ENCODE results near the gene BABAM2.

DNA sequence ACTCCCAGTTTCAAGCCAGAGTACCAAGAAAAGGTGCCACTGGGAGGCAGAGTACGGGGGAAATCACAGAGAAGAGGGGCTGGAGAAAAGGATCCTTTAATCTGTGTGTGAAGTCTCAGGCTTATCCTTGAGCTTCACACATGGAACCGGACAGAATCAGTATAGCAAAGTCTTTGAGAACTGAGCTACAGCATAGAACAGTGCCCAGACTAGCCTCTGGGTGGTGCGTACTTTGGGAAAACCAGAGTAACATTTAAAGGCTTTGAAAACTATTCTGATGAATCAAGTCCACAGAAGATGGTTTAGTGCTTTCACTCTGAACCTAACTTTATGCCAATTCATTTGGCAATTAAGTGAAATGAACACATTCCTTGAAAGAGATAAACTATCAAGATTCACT is 83.1 kb downstream of the BABAM2 start:
- TF ChIP-seq ZKSCAN8 (CRISPR knock-in tag; IDR thresholded peaks at IDR 0.05) (no peak), CEBPB (tag; IDR thresholded peaks at IDR 0.05) (no peak), SREBF2 (CRISPR knock-in tag; IDR thresholded peaks at IDR 0.05) (no peak), ETV6 (IDR thresholded peaks at IDR 0.05; ENCODE audit: borderline replicate concordance in 1 of 2, low read depth in 2 of 2, low read length in 1 of 2) (no peak), ETV6 (CRISPR knock-in tag; IDR thresholded peaks at IDR 0.05; ENCODE audit: borderline replicate concordance) (no peak), SMC3 (conservative IDR thresholded peaks at IDR 0.05; ENCODE audit: insufficient read depth, low read depth, low read length) (no peak), ZNF764 (CRISPR knock-in tag; IDR thresholded peaks at IDR 0.05; ENCODE audit: low read depth) (no peak), SIN3B (IDR thresholded peaks at IDR 0.05; ENCODE audit: low read depth) (no peak), KAT2B (IDR thresholded peaks at IDR 0.05; ENCODE audit: low read depth, low read length) (no peak), ZNF431 (CRISPR knock-in tag; IDR thresholded peaks at IDR 0.05) (no peak), POLR2A (conservative IDR thresholded peaks at IDR 0.05) (no peak), EP300 (IDR thresholded peaks at IDR 0.05; ENCODE audit: low read length) (no peak)
- TF ChIP-seq, protein P1, sequence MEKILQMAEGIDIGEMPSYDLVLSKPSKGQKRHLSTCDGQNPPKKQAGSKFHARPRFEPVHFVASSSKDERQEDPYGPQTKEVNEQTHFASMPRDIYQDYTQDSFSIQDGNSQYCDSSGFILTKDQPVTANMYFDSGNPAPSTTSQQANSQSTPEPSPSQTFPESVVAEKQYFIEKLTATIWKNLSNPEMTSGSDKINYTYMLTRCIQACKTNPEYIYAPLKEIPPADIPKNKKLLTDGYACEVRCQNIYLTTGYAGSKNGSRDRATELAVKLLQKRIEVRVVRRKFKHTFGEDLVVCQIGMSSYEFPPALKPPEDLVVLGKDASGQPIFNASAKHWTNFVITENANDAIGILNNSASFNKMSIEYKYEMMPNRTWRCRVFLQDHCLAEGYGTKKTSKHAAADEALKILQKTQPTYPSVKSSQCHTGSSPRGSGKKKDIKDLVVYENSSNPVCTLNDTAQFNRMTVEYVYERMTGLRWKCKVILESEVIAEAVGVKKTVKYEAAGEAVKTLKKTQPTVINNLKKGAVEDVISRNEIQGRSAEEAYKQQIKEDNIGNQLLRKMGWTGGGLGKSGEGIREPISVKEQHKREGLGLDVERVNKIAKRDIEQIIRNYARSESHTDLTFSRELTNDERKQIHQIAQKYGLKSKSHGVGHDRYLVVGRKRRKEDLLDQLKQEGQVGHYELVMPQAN (IDR thresholded peaks at IDR 0.05; ENCODE audit: borderline replicate concordance) = no peak
- TF ChIP-seq, protein P2, sequence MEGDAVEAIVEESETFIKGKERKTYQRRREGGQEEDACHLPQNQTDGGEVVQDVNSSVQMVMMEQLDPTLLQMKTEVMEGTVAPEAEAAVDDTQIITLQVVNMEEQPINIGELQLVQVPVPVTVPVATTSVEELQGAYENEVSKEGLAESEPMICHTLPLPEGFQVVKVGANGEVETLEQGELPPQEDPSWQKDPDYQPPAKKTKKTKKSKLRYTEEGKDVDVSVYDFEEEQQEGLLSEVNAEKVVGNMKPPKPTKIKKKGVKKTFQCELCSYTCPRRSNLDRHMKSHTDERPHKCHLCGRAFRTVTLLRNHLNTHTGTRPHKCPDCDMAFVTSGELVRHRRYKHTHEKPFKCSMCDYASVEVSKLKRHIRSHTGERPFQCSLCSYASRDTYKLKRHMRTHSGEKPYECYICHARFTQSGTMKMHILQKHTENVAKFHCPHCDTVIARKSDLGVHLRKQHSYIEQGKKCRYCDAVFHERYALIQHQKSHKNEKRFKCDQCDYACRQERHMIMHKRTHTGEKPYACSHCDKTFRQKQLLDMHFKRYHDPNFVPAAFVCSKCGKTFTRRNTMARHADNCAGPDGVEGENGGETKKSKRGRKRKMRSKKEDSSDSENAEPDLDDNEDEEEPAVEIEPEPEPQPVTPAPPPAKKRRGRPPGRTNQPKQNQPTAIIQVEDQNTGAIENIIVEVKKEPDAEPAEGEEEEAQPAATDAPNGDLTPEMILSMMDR (IDR thresholded peaks at IDR 0.05 in 2 of 3, conservative IDR thresholded peaks at IDR 0.05 in 1 of 3; ENCODE audit: insufficient read depth in 2 of 3, low read depth in 1 of 3, low read length in 3 of 3) = no peak
- TF ChIP-seq, protein P3, sequence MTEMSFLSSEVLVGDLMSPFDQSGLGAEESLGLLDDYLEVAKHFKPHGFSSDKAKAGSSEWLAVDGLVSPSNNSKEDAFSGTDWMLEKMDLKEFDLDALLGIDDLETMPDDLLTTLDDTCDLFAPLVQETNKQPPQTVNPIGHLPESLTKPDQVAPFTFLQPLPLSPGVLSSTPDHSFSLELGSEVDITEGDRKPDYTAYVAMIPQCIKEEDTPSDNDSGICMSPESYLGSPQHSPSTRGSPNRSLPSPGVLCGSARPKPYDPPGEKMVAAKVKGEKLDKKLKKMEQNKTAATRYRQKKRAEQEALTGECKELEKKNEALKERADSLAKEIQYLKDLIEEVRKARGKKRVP (CRISPR knock-in tag; IDR thresholded peaks at IDR 0.05) = no peak
